HG03565 (cell line): ENCODE results near the gene MARF1.

Source experiments
- ATAC-seq: cut with Tn5 transposase; IDR thresholded peaks from one replicate; pipeline ENCODE4 v1.9.1; 2021; ENCODE audit warnings: mild to moderate bottlenecking, moderate library complexity; ENCODE audit not compliant: unreplicated experiment

The MARF1 gene

DNA sequence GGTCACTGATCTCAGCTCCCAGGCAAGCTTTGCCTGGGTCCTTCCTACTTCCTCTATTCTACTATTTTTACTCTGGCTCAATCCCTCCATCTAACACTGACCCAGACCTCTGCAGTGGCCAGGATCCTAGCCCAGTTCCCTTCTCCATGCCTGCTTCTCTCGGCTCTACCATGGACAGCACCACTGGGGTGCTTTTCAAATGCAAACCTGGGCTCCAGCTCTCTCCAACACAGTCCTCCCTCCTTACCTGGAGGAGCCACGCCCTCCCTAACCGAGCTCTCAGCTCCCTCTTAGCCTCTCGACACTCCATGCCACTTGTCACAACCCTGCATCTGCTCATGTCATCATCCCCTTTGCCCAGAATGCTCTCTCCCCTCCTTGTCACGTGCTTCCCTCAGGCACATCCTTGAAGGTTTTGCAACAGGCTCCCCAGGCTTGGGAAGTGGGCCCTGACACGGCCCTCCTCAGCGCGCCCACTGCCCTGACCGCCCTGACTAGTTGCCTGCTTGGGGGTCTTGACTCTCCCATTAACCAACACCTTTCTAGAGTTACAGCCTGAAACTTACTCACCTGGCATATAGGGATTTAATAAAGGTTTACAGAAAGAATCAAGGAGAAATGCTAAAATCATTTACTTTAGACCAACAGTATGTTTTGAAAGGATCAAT is 41.6 kb downstream of the MARF1 start:
- ATAC-seq, result no peak

DNA sequence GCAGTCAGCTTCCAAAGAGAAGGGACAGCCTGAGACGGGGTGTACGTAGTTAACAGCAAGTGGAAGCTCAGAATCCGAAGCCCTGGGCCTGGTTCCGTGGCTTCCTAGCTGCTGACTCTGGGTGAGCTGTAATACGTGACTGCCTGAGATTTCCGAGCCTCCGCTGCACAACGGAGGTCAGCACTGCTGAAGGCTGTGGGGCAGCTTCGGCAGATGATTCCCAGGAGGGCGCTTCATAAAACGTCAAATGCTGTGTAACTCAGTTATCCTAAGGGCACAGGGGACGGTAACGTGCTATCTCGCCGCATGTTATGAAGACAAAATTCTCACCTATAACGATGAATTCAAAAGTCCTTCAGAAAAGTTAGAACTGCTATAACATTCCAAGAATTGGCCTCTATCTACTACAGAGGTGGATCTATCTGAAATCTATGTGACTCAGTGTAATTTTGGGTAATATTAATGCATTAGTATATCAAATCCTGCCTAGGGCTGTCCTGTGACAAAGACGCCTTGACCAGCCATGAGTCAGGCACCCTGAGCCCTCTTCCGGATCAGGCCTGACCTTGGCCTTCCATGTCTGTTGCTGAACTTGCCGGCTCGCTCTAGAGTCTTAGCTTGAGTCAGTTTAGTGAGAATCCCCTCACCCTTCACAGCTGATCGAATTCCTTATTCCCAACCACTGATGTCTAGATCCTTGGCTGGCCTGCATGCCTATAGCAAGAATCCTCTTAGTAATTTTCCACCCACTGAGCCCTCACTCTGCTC is 43.5 kb downstream of the MARF1 start:
- no peak for ATAC-seq

GRCh38 chr16:15598648-15599190 is 44.2 kb downstream of the MARF1 start:
- ATAC-seq, result no peak

DNA sequence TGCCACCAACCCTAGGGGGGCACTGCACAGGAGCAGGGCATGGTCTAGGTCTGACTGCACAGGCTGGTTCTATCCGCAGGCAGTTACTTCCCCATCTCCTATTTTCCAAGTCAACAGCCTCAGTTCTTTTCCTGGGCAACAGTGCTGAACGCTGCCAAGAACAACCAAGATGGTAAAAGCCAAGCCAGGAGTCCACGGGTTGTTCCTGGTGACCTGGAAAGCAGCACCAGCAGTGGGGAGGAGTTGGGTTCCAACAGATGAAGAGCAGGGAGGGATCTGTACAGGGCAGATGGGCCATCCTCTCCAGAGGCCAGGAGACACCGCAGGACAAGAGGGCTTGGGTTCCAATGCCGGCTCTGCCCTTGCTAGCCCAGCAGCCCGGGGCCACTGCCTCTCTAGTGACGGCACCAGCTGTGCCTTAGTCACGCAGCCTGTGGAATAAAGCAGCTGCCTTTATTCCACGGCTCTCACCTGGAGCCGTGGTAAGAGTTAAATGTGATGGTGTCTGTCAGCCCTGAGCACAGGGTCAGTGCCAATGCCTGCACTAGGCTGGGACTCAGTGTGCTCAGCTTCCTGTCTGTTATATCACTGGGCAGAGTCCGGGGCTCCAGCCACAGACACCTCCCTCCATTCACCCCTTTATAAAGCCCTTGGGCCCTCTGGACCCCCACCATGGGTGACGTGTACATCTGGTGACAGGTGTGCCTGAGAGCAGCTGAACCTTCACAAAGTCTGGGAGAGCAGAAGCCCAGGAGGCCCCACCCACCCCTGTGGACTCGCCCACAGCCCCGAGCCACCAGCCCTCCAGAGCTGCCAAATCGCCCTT is 44.9 kb downstream of the MARF1 start:
- ATAC-seq, result no peak

GRCh38 chr16:15597135-15597534 is 45.8 kb downstream of the MARF1 start:
- no peak for ATAC-seq

GRCh38 chr16:15594711-15595320 is 48.1 kb downstream of the MARF1 start:
- no peak for ATAC-seq

DNA sequence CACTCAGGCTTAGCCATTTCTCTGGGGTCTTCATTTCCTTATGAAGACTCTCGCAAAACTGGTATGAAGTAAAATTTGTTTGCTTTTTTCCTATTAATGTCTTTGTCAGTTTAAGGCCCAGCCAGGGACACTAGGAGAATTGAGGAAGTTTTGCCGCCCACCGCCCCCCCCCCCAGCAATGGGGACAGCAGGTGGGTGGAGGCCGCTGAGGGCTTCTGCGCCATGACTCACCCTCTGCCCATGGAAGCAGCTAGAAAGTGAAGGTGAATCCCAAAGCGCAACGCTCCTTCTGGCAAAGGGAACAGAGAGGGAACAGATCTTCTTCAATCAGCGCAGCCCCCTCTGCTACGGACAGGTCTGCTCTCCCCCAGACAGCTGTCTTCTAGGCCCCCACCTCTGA is 49.7 kb downstream of the MARF1 start:
- ATAC-seq, result no peak

DNA sequence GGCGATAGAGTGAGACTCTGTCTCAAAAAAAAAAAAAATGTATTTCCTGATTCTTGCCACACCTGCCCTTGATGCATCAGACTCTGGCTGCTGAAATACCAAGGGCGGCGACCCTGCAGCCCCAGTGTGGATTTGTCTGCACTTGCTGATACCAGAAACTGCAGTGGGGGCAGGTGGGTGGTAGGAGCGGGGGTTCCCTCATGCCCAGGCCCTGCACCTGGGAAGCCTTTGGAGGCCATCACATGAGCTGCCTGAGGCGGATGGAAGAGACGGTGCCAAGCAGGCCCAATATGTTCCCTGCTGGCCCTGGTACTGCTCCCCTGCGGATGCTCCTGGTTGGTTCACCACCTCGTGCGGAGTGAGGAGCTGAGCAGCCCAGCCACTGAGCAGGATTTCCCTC is 50.6 kb downstream of the MARF1 start:
- no peak for ATAC-seq

- no peak for ATAC-seq
Measured at GRCh38 chr16:15587152-15587825, 55.7 kb downstream of the MARF1 start.

GRCh38 chr16:15586716-15587115 is 56.2 kb downstream of the MARF1 start:
- ATAC-seq, result no peak

DNA sequence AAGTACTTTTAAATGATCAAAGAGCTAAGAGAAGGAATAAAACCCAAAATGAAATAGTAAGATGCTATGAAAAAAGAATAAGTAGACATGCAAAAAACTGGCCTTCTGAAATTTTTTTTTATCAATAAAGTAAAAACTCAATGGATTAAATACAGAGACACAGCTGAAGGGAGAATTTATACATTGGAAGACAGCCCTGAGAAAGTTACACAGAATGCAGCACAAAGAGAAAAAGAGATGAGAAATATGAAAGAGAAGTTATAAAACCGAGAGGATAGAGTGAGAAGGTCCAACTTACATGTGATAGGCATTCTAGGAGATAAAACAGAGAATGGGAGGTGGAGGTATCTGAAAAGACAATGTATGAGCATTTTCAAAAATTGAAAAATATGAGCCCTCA is 57.0 kb downstream of the MARF1 start:
- no peak for ATAC-seq

GRCh38 chr16:15583526-15583925 is 59.4 kb downstream of the MARF1 start:
- ATAC-seq, result no peak

- ATAC-seq, result no peak
Measured at GRCh38 chr16:15581127-15581815, 61.7 kb downstream of the MARF1 start.

DNA sequence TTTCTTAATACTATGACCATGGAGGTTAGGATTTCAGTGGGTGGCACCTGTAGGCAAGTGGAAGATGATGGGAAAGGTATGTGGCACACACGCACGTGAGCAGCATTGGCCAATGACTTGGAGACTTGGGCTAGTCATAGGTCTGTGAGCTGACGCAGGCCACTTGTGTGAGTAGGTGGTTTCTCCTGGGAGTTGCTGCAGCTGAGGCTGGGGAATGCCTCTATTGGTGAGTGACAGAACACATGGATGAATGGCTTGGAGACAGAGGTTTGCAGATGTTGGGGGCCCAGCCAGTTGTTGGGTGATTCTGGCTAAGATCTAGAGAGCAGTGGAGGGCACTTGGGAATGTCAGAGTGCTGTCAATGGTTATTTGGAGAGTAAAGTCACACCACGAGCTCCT is 64.1 kb downstream of the MARF1 start:
- ATAC-seq, result no peak

GRCh38 chr16:15576960-15577958 is 65.7 kb downstream of the MARF1 start:
- ATAC-seq, result no peak

GRCh38 chr16:15575293-15576049 is 67.5 kb downstream of the MARF1 start:
- no peak for ATAC-seq

GRCh38 chr16:15574614-15574948 is 68.4 kb downstream of the MARF1 start:
- no peak for ATAC-seq
